ENCODE results near the gene PCNX4.
"Not testable (repeated sequence)": the region's sequence is repeated elsewhere in the genome, so short reads cannot be mapped to it uniquely, and the experiment has no call there.

PCNX4 gene

GRCh38 chr14:60093080-60093479 lies 1.4 kb downstream of the PCNX4 start:
- TF ChIP-seq CTCF (IDR thresholded peaks at IDR 0.05; ENCODE audit: low read depth, low read length): no peak
- DNase-seq (ENCODE audit: extremely low read depth, low read depth): no peak

- TF ChIP-seq CTCF (IDR thresholded peaks at IDR 0.05; ENCODE audit: low read depth, low read length): no peak
- DNase-seq (ENCODE audit: extremely low read depth, low read depth): no peak
Measured at GRCh38 chr14:60093606-60094005, 1.9 kb downstream of the PCNX4 start.

- DNase-seq (ENCODE audit: extremely low read depth, low read depth): no peak
- no peak for TF ChIP-seq CTCF (IDR thresholded peaks at IDR 0.05; ENCODE audit: low read depth, low read length)
Measured at GRCh38 chr14:60094306-60094897, 2.7 kb downstream of the PCNX4 start.

GRCh38 chr14:60095231-60095630 lies 3.5 kb downstream of the PCNX4 start:
- TF ChIP-seq CTCF (IDR thresholded peaks at IDR 0.05; ENCODE audit: low read depth, low read length): no peak
- no peak for DNase-seq (ENCODE audit: extremely low read depth, low read depth)

GRCh38 chr14:60095781-60096450 lies 4.2 kb downstream of the PCNX4 start:
- no peak for TF ChIP-seq CTCF (IDR thresholded peaks at IDR 0.05; ENCODE audit: low read depth, low read length)
- no peak for DNase-seq (ENCODE audit: extremely low read depth, low read depth)

- no peak for DNase-seq (ENCODE audit: extremely low read depth, low read depth)
- TF ChIP-seq CTCF (IDR thresholded peaks at IDR 0.05; ENCODE audit: low read depth, low read length): no peak
Measured at GRCh38 chr14:60097974-60098373, 6.3 kb downstream of the PCNX4 start.

- DNase-seq (ENCODE audit: extremely low read depth, low read depth): not testable (repeated sequence)
Measured at GRCh38 chr14:60099855-60100254, 8.1 kb downstream of the PCNX4 start.

- no peak for DNase-seq (ENCODE audit: extremely low read depth, low read depth)
- no peak for TF ChIP-seq CTCF (IDR thresholded peaks at IDR 0.05; ENCODE audit: low read depth, low read length)
Measured at GRCh38 chr14:60101786-60102185, 10.1 kb downstream of the PCNX4 start.

Data from AG09319 (cell line).